Ovary (tissue), 3 donors: ENCODE measurements around the gene KCMF1.

ENCODE experiments used
- CTCF ChIP-seq, 3 donors: fragments of 450-650 bp in 2 of 3; fragments of 200-600 bp in 1 of 3; IDR thresholded peaks; one replicate each; pipeline versions ENCODE4 v1.5.1 to v1.8.0; 2016 to 2022; ENCODE audit warnings: antibody characterized with exemption in 3 of 3, mild to moderate bottlenecking in 1 of 3
- POLR2A ChIP-seq: fragments of 450-650 bp; IDR thresholded peaks from one replicate; pipeline ENCODE4 v1.6.1; 2017; ENCODE audit warnings: antibody characterized with exemption, mild to moderate bottlenecking, moderate library complexity
- donor health status: DM: no; HTN: no; CAD: no.

- TF ChIP-seq CTCF (IDR thresholded peaks at IDR 0.05), result no peak
- no peak for TF ChIP-seq POLR2A
Observed at GRCh38 chr2:85016446-85016845, 45.5 kb downstream of the KCMF1 start.
